OCI-LY3 (cell line): ENCODE results near the gene UXT.

Experiments
- H2AFZ ChIP-seq: fragments of 200-600, 300-600 bp; shearing (Covaris generic); 2 replicates; pipeline ENCODE4 v1.6.0; 2014; ENCODE audit warnings: antibody characterized with exemption, low read depth, low read length
- H3K27ac ChIP-seq: fragments of 200-600, 300-600 bp; sonication (generic); 2 replicates; pipeline ENCODE4 v1.5.1; 2014; ENCODE audit warnings: mild to moderate bottlenecking, low read length, moderate library complexity, mixed read lengths
- H3K27me3 ChIP-seq: fragments of 200-600, 300-600 bp; sonication (generic); 2 replicates; pipeline ENCODE4 v1.6.1; 2014; ENCODE audit warnings: low read depth, low read length, mixed read lengths
- H3K36me3 ChIP-seq: fragments of 200-600, 300-600 bp; sonication (generic); replicated peaks from 2 replicates; pipeline ENCODE3; 2014; ENCODE audit warnings: low read depth, low read length, mixed read lengths
- H3K4me1 ChIP-seq: fragments of 300-600, 200-600 bp; sonication (generic); 2 replicates; pipeline ENCODE4 v1.6.1; 2014; ENCODE audit warnings: low read length, mixed read lengths
- H3K4me2 ChIP-seq: fragments of 200-600, 300-600 bp; sonication (generic); 2 replicates; pipeline ENCODE4 v1.6.1; 2014; ENCODE audit warnings: low read length, mixed read lengths
- H3K4me3 ChIP-seq: fragments of 300-600, 200-600 bp; sonication (generic); 2 replicates; pipeline ENCODE4 v1.5.1; 2014; ENCODE audit warnings: antibody characterized with exemption, mild to moderate bottlenecking, low read length, moderate library complexity
- H3K79me2 ChIP-seq: fragments of 300-600, 200-600 bp; shearing (Covaris generic); 2 replicates; pipeline ENCODE4 v1.6.1; 2014; ENCODE audit warnings: mild to moderate bottlenecking, low read length, mixed read lengths
- H3K9ac ChIP-seq: fragments of 300-600, 200-600 bp; shearing (Covaris generic); 2 replicates; pipeline ENCODE4 v1.6.0; 2014; ENCODE audit warnings: mild to moderate bottlenecking, low read length, moderate library complexity
- H3K9me3 ChIP-seq: fragments of 200-600, 300-600 bp; shearing (Covaris generic); 2 replicates; pipeline ENCODE4 v1.6.1; 2014; ENCODE audit warnings: low read length, mixed read lengths; ENCODE audit not compliant: insufficient read depth
- H4K20me1 ChIP-seq: fragments of 200-600, 300-600 bp; sonication (generic); 2 replicates; pipeline ENCODE4 v1.6.1; 2016; ENCODE audit warnings: low read length, mixed read lengths; ENCODE audit not compliant: insufficient read depth
- CTCF ChIP-seq: fragments of 200-600, 300-600 bp; sonication (generic); IDR thresholded peaks from 2 replicates; pipeline ENCODE4 v1.5.1; 2014; ENCODE audit warnings: antibody characterized with exemption, low read length, low read depth
- EZH2phosphoT487 ChIP-seq: fragments of 200-600 bp; shearing (Covaris generic); IDR thresholded peaks from 2 replicates; pipeline ENCODE4 v1.6.1; 2018; ENCODE audit warnings: antibody characterized with exemption, mixed run types, low read depth

The UXT gene

GRCh38 chrX:47662144-47662657 lies 3.2 kb upstream of the UXT start:
- Histone ChIP-seq H3K4me1 (peaks cover 11% of the 10 kb centered on the region), H3K27me3 (no peaks in the 10 kb centered on the region), H2AFZ (no peak overlapping the region), H3K27ac (no peak overlapping the region), H3K9me3 (no peaks in the 10 kb centered on the region), H3K79me2 (peaks cover 11% of the 10 kb centered on the region), H3K36me3 (peaks cover 6% of the 10 kb centered on the region), H3K4me2 (no peak overlapping the region), H3K9ac (no peak overlapping the region), H3K4me3 (no peak overlapping the region), H4K20me1 (no peaks in the 10 kb centered on the region)
- TF ChIP-seq EZH2phosphoT487, result no peak

GRCh38 chrX:47661539-47661938 lies 2.6 kb upstream of the UXT start:
- no peak overlapping the region for H2AFZ ChIP-seq
- no peak overlapping the region for H3K27ac ChIP-seq
- H3K4me2 ChIP-seq, result no peak overlapping the region
- no peaks in the 10 kb centered on the region for H3K9me3 ChIP-seq
- peaks cover 11% of the 10 kb centered on the region for H3K4me1 ChIP-seq
- H3K79me2 ChIP-seq, result peaks cover 11% of the 10 kb centered on the region
- H3K4me3 ChIP-seq, result no peak overlapping the region
- TF ChIP-seq CTCF, result no peak
- no peak for TF ChIP-seq EZH2phosphoT487
- H3K9ac ChIP-seq, result no peak overlapping the region
- no peaks in the 10 kb centered on the region for H3K27me3 ChIP-seq
- no peaks in the 10 kb centered on the region for H4K20me1 ChIP-seq
- peaks cover 13% of the 10 kb centered on the region for H3K36me3 ChIP-seq

- no peaks in the 10 kb centered on the region for H4K20me1 ChIP-seq
- H3K4me3 ChIP-seq, result peak overlapping the region; percentile 100
- peaks cover 21% of the 10 kb centered on the region for H3K36me3 ChIP-seq
- no peaks in the 10 kb centered on the region for H3K27me3 ChIP-seq
- TF ChIP-seq CTCF (no peak), EZH2phosphoT487 (no peak)
- H3K9me3 ChIP-seq, result no peaks in the 10 kb centered on the region
- H2AFZ ChIP-seq, result peak overlapping the region; percentile 56
- H3K9ac ChIP-seq, result peak overlapping the region; percentile 99
- peak overlapping the region; percentile 96 for H3K27ac ChIP-seq
- peak overlapping the region; percentile 95 for H3K4me2 ChIP-seq
- peaks cover 11% of the 10 kb centered on the region for H3K4me1 ChIP-seq
- H3K79me2 ChIP-seq, result peaks cover 11% of the 10 kb centered on the region
These were observed 394 bp upstream of the UXT start for GRCh38 chrX:47659421-47659726.

GRCh38 chrX:47658301-47658683 lies 688 bp downstream of the UXT start:
- Histone ChIP-seq H3K36me3 (peaks cover 26% of the 10 kb centered on the region), H2AFZ (peak overlapping the region; percentile 62; the same call in 1 of the 2 replicates), H3K4me2 (peak overlapping the region; percentile 96), H3K4me1 (peaks cover 11% of the 10 kb centered on the region), H4K20me1 (no peaks in the 10 kb centered on the region), H3K9me3 (no peaks in the 10 kb centered on the region), H3K9ac (peak overlapping the region; percentile 99), H3K27ac (peak overlapping the region; percentile 96), H3K27me3 (no peaks in the 10 kb centered on the region), H3K79me2 (peaks cover 11% of the 10 kb centered on the region), H3K4me3 (peak overlapping the region; percentile 100)
- no peak for TF ChIP-seq EZH2phosphoT487
- TF ChIP-seq CTCF, result no peak
